H9 (cell line): ENCODE data around the gene KRTAP10-5. TPM values are rescaled to one million over a fixed set of nuclear protein-coding genes. Genes with fewer than 3 reads are reported as not detected.

ENCODE experiments used
- DNase-seq: peaks from one replicate; pipeline ENCODE4 v3.0.0-alpha.2; 2017
- H2AFZ ChIP-seq: one replicate; pipeline ENCODE4 v1.6.1; 2013; ENCODE audit warnings: mild to moderate bottlenecking, low read length, control low read depth, moderate library complexity
- H2AK5ac ChIP-seq: 2 replicates; pipeline ENCODE4 v1.6.1; 2013; ENCODE audit warnings: low read length, control low read depth, mixed read lengths; ENCODE audit not compliant: insufficient read length
- H2BK120ac ChIP-seq: one replicate; pipeline ENCODE4 v1.6.1; 2013; ENCODE audit warnings: low read depth, mild to moderate bottlenecking, low read length, control low read depth, inconsistent platforms; ENCODE audit not compliant: poor library complexity, severe bottlenecking
- H2BK12ac ChIP-seq: 2 replicates; pipeline ENCODE4 v1.6.1; 2013; ENCODE audit warnings: low read length, control low read depth, mixed read lengths, low read depth; ENCODE audit not compliant: insufficient read length
- H2BK15ac ChIP-seq: 2 replicates; pipeline ENCODE4 v1.6.1; 2013; ENCODE audit warnings: low read depth, low read length, control low read depth
- H2BK20ac ChIP-seq: one replicate; pipeline ENCODE4 v1.6.1; 2013; ENCODE audit warnings: low read depth, mild to moderate bottlenecking, low read length, control low read depth, inconsistent platforms; ENCODE audit not compliant: poor library complexity, severe bottlenecking
- H2BK5ac ChIP-seq: 2 replicates; pipeline ENCODE4 v1.6.1; 2013; ENCODE audit warnings: low read length, control low read depth, mixed read lengths; ENCODE audit not compliant: insufficient read length
- H3K14ac ChIP-seq: 2 replicates; pipeline ENCODE4 v1.6.1; 2013; ENCODE audit warnings: low read length, control low read depth; ENCODE audit not compliant: insufficient read depth
- H3K18ac ChIP-seq: 2 replicates; pipeline ENCODE4 v1.6.1; 2013; ENCODE audit warnings: low read depth, mild to moderate bottlenecking, mixed read lengths, low read length, control low read depth; ENCODE audit not compliant: insufficient read length
- H3K23ac ChIP-seq: 2 replicates; pipeline ENCODE4 v1.6.1; 2013; ENCODE audit warnings: low read length, control low read depth, mixed read lengths, low read depth; ENCODE audit not compliant: insufficient read length
- H3K23me2 ChIP-seq: 2 replicates; pipeline ENCODE4 v1.6.1; 2013; ENCODE audit warnings: low read depth, mild to moderate bottlenecking, mixed read lengths, low read length, control low read depth; ENCODE audit not compliant: insufficient read length, poor library complexity, severe bottlenecking
- H3K27ac ChIP-seq: 2 replicates; pipeline ENCODE4 v1.5.1; 2013; ENCODE audit warnings: low read length, control low read depth, mixed read lengths, low read depth; ENCODE audit not compliant: insufficient read length
- H3K27me3 ChIP-seq: 2 replicates; pipeline ENCODE4 v1.6.1; 2013; ENCODE audit warnings: low read length, control low read depth, inconsistent platforms; ENCODE audit not compliant: insufficient read depth
- H3K4ac ChIP-seq: 2 replicates; pipeline ENCODE4 v1.6.1; 2013; ENCODE audit warnings: low read depth, mild to moderate bottlenecking, control low read depth, inconsistent platforms, low read length, moderate library complexity
- H3K4me1 ChIP-seq: 2 replicates; pipeline ENCODE4 v1.6.1; 2013; ENCODE audit warnings: low read length, control low read depth, inconsistent platforms; ENCODE audit not compliant: insufficient read depth
- H3K4me2 ChIP-seq: 2 replicates; pipeline ENCODE4 v1.6.1; 2013; ENCODE audit warnings: low read length, control low read depth, mixed read lengths; ENCODE audit not compliant: insufficient read length, insufficient read depth
- H3K56ac ChIP-seq: 2 replicates; pipeline ENCODE4 v1.6.1; 2013; ENCODE audit warnings: low read depth, mild to moderate bottlenecking, mixed read lengths, low read length, control low read depth; ENCODE audit not compliant: insufficient read length
- H3K79me1 ChIP-seq: 2 replicates; pipeline ENCODE4 v1.6.1; 2013; ENCODE audit warnings: low read depth, mild to moderate bottlenecking, moderate library complexity, low read length, control low read depth, inconsistent platforms; ENCODE audit not compliant: insufficient read depth, poor library complexity, severe bottlenecking
- H3K79me2 ChIP-seq: 2 replicates; pipeline ENCODE4 v1.6.1; 2013; ENCODE audit warnings: low read length, control low read depth, inconsistent platforms; ENCODE audit not compliant: insufficient read depth
- H3K9ac ChIP-seq: 2 replicates; pipeline ENCODE4 v1.6.1; 2013; ENCODE audit warnings: low read length, control low read depth, mixed read lengths; ENCODE audit not compliant: insufficient read length; ENCODE audit errors: extremely low read depth
- H3K9me3 ChIP-seq: one replicate; pipeline ENCODE4 v1.6.1; 2013; ENCODE audit warnings: low read depth, low read length, inconsistent platforms; ENCODE audit not compliant: control insufficient read depth
- H3T11ph ChIP-seq: one replicate; pipeline ENCODE4 v1.6.1; 2013; ENCODE audit warnings: mild to moderate bottlenecking, low read length, control low read depth, inconsistent platforms
- H4K20me1 ChIP-seq: one replicate; pipeline ENCODE4 v1.6.1; 2013; ENCODE audit not compliant: control insufficient read depth, insufficient read length, insufficient read depth
- H4K5ac ChIP-seq: 2 replicates; pipeline ENCODE4 v1.6.1; 2013; ENCODE audit warnings: low read depth, mild to moderate bottlenecking, mixed read lengths, low read length, control low read depth; ENCODE audit not compliant: insufficient read length
- H4K8ac ChIP-seq: replicated peaks from 2 replicates; pipeline ENCODE4 v1.6.1; 2013; ENCODE audit warnings: low read length, control low read depth, mixed read lengths, low read depth; ENCODE audit not compliant: insufficient read length
- H4K91ac ChIP-seq: 2 replicates; pipeline ENCODE4 v1.6.1; 2013; ENCODE audit warnings: low read depth, mild to moderate bottlenecking, moderate library complexity, mixed read lengths, low read length, control low read depth; ENCODE audit not compliant: insufficient read length
- H3K27ac Mint-ChIP-seq, 3 experiments: 2 replicates in 2 of 3; 3 replicates in 1 of 3; pipeline ENCODE4 v1.8.0; 2020 to 2021; ENCODE audit warnings: mixed read lengths in 3 of 3, mild to moderate bottlenecking in 1 of 3, moderate library complexity in 1 of 3
- H3K27me3 Mint-ChIP-seq: 2 replicates; pipeline ENCODE4 v1.8.0; 2021; ENCODE audit warnings: low read depth, mild to moderate bottlenecking, moderate library complexity, mixed read lengths
- H3K36me3 Mint-ChIP-seq, 3 experiments: 2 replicates in 2 of 3; 3 replicates in 1 of 3; pipeline ENCODE4 v1.8.0; 2020 to 2021; ENCODE audit warnings: low read depth in 3 of 3, mixed read lengths in 3 of 3; ENCODE audit not compliant: insufficient read depth in 1 of 3
- H3K4me1 Mint-ChIP-seq, 2 experiments: 2 replicates each; pipeline ENCODE4 v1.8.0; 2020; ENCODE audit warnings: mixed read lengths in 2 of 2
- H3K4me3 Mint-ChIP-seq, 2 experiments: 2 replicates in 1 of 2; 3 replicates in 1 of 2; pipeline ENCODE4 v1.8.0; 2020 to 2021; ENCODE audit warnings: mild to moderate bottlenecking in 2 of 2, mixed read lengths in 2 of 2, moderate library complexity in 1 of 2
- H3K9me3 Mint-ChIP-seq, 2 experiments: 2 replicates in 1 of 2; 3 replicates in 1 of 2; pipeline ENCODE4 v1.8.0; 2020; ENCODE audit warnings: mild to moderate bottlenecking in 2 of 2, mixed read lengths in 2 of 2, moderate library complexity in 1 of 2
- CTCF ChIP-seq: fragments of 200-600 bp; sonication (generic); conservative IDR thresholded peaks from 3 replicates; pipeline ENCODE4 v1.8.0; 2021; ENCODE audit warnings: antibody characterized with exemption, mild to moderate bottlenecking
- WGBS: extraction: QIAGEN DNeasy Blood & Tissue Kit; methylation state at CpG from one replicate; pipeline ENCODE4 v1.1.7; 2013; ENCODE audit warnings: missing lambda C conversion rate, low lambda C conversion rate, mixed read lengths; ENCODE audit not compliant: insufficient read length; ENCODE audit errors: extremely low coverage; 5-methylcytosine and 5-hydroxymethylcytosine counted together
- total RNA-seq: library from RNA; stranded (reverse); gene quantifications from 2 replicates; pipeline ENCODE4 v1.2.1, GENCODE V29; 2021

KRTAP10-5 gene
- total RNA-seq, 1 experiment from 2014 or later: not detected

- H3K27ac ChIP-seq: no peak overlapping the region
- H3K27me3 Mint-ChIP-seq: peaks cover 24% of the 10 kb centered on the region
- no peak overlapping the region for H2BK120ac ChIP-seq
- no CpG with 5 or more reads among the region's 20 CpGs for WGBS
- DNase-seq: no peak
- no peak for TF ChIP-seq CTCF
- H3T11ph ChIP-seq: no peak overlapping the region
- no peak overlapping the region for H2BK20ac ChIP-seq
- H3K27me3 ChIP-seq: no peaks in the 10 kb centered on the region
- H3K9ac ChIP-seq: no peak overlapping the region
- H2BK15ac ChIP-seq: no peak overlapping the region
- H2BK5ac ChIP-seq: no peak overlapping the region
- H3K14ac ChIP-seq: no peak overlapping the region
- no peak overlapping the region for H3K18ac ChIP-seq
- H3K4me1 ChIP-seq: no peaks in the 10 kb centered on the region
- no peaks in the 10 kb centered on the region for H3K23me2 ChIP-seq
- H4K5ac ChIP-seq: no peak overlapping the region
- H2AFZ ChIP-seq: no peak overlapping the region
- H3K36me3 Mint-ChIP-seq: peaks cover 3 to 36% (median 15%) of the 10 kb centered on the region in 3 experiments; a peak in 5 of 7 replicates
- peaks cover 30 to 32% of the 10 kb centered on the region in 2 experiments for H3K9me3 Mint-ChIP-seq
- H3K79me1 ChIP-seq: no peaks in the 10 kb centered on the region
- no peak overlapping the region for H3K4ac ChIP-seq
- H4K8ac ChIP-seq: no peak overlapping the region
- no peaks in the 10 kb centered on the region for H3K9me3 ChIP-seq
- no peak overlapping the region for H2BK12ac ChIP-seq
- H4K91ac ChIP-seq: no peak overlapping the region
- no peak overlapping the region for H2AK5ac ChIP-seq
- H3K23ac ChIP-seq: no peak overlapping the region
- H3K27ac Mint-ChIP-seq: no peak overlapping the region
- no peak overlapping the region for H3K56ac ChIP-seq
- no peak overlapping the region for H3K4me3 Mint-ChIP-seq
- H3K79me2 ChIP-seq: no peaks in the 10 kb centered on the region
- no peak overlapping the region for H3K4me2 ChIP-seq
- no peaks in the 10 kb centered on the region for H4K20me1 ChIP-seq
- peaks cover 9 to 22% of the 10 kb centered on the region in 2 experiments for H3K4me1 Mint-ChIP-seq
Observed at GRCh38 chr21:44575307-44576024, 4.9 kb downstream of the KRTAP10-5 start.
